GM18868 (cell line): Measurements from ENCODE around the gene EFHC1.
A peak's percentile ranks its signal among the peaks of the same experiment; 100 is the strongest.

ENCODE experiments used
- ATAC-seq: cut with Tn5 transposase; IDR thresholded peaks from one replicate; pipeline ENCODE4 v1.9.1; 2021; ENCODE audit warnings: mild to moderate bottlenecking, moderate library complexity; ENCODE audit not compliant: unreplicated experiment

The EFHC1 gene

DNA sequence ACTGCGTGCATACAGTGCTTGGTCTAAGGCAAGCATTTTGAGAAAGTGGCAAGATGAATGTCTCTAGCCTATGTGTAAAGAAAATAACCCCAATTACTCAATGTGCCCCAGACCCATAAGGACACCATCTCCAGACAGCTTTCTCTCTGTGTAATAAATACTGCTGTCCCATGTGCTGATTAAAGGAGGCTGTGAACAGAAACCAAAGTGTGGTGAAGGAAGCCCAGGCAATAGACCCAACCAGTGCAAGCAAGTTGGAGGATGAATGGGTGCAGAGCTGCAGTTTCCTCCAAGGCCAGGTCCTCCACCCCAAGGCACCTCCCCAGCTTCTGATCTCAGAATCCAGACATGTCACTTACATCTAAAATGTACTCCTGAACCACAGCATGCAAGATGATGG is 96.1 kb downstream of the EFHC1 start:
- ATAC-seq: no peak

- ATAC-seq: no peak
Measured at GRCh38 chr6:52516943-52517342, 96.8 kb downstream of the EFHC1 start.

GRCh38 chr6:52517502-52518278 is 97.5 kb downstream of the EFHC1 start:
- peak; percentile 99 for ATAC-seq

GRCh38 chr6:52518279-52518945 is 98.3 kb downstream of the EFHC1 start:
- ATAC-seq: no peak

DNA sequence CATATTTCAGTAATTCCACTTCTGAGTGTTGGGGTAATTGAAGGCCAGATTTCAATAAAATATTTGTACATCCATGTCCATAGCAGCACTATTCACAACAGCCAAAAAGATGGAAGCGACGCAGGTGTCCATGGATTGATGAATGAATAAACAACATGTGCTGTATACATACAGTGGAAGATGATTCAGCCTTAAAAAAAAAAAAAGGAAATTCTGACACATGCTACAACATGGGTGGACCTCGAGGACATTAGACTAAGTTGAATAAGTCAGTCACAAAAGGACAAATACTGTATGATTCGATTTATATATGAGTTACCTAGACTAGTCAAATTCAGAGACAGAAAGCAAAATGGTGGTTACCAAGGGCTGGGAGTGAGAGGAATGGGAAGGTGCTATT is 99.5 kb downstream of the EFHC1 start:
- ATAC-seq: no peak

DNA sequence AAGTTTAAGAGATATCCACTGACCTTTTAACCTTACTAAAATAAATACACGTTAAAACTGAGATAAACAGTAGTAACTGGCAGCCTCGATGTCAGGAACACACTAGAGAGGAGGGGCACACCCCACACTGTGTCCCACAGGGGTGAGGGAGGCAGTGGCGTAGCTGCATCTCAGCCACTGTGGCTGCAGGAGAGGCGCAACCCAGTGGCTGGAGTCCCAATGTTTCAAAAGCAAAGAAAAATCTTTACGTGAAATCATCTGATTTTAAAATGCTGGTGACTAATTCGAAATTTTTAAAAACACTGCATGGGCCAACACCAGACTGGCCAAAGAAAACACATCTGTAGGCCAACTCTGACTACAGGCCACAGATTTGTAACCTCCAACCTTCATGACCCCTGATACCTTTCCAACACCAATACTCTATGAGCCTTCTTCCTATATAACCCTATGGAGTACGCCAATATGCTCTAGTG is 102.0 kb downstream of the EFHC1 start:
- no peak for ATAC-seq

DNA sequence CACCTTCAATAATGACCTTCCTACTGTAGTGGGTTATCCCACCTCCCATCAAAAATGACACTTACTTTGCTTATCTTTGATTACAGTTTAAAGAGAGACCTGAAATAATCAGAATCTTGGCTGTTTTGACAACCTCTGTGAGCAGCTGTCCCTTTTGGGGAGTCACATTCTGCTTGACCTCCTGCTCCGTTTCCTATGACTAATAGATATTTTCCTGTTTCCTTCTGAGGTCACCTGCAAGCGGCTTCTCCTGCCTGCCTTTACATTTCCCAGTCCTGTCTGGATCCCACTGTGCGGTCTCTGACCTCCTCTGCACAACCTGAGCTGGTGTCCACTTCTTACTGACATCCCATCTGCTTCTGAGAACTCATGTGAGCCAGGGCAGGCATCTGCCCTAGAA is 102.5 kb downstream of the EFHC1 start:
- no peak for ATAC-seq

DNA sequence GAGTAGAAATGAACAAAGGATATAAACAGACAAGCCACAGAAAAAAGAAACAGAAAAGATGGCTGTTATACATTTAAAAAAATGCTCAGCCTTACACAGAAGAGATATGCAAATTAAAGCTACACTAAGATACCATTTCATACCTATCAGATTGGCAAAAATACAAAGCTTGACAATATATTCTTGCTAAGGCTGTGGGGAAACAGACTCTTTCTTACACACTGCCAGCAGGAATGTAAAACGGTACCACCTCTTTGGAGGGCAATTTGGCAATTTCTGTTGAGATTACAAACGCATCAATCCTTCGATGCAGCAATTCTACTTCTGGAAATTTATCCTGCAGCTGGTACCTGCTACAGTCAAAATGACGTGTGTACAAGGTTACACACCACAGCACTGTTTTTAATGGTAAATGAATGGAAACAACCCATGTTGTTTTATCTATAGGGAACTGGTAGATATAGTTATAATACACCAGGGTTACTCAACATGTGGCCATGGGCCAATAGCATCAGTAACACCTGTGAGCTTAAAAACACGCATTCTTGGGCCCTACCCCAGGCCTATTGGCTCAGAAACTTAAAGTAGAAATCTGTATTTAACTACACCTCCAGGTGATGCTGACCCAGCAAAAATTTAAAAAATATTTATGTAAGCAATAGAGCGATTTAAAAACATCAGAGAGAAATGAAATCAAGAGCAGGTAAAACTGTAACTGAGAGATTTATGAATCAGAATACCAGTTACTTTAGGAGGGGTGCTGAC is 103.4 kb downstream of the EFHC1 start:
- ATAC-seq: no peak

DNA sequence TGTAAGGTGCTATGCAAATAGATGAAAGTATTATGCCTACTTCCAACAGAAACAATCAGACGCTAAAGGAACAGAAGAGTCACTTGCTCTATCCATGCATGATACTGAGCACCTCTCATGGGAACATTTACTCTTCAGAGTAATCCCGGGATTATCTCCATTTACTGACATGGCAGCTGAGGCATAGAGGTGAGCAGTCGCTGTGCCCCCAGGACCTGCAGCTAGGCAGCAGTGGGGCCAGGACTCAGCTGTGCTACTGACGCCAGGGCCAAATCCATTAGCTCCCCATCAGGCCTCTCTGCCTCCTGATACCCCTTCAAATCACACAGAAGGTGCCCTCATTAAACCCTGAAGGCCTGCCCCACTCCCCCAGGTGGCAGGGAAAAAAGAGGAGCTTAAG is 104.8 kb downstream of the EFHC1 start:
- no peak for ATAC-seq

DNA sequence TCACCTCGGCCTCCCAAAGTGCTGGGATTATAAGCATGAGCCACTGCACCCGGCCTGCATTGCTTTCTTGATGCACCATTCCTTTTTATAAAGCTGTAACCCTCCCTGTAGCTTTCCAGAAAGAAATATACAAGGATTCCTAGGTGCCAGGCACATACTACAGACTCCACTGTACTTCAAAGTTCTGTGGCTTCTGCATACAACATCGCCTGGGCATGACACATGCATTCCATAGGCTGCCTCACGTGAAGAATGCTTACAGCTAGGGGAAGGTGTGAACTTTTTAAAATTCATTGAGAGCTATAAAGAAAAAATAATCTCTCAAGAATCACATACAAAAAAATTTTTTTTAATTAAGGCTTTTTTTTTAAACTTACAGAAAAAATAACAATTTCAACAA is 106.5 kb downstream of the EFHC1 start:
- ATAC-seq: no peak

DNA sequence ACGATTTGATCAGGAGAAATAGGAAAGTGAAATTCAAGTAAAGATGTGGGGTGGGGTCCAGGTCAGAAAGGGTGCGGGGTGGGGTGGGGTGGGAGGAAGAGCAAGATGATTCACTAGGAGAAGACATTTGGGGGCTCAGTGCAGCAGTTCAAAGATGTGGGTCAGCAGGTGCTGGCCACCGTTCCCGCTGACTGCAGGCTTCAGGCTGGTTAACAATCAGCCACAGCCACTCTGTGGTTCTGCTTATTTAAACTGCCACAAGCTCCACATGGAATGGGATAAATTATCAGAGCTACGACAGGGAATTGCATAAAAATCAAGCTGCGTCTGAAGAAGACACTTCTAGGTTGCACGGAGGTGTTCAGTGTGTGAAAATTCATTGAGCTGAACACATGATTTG is 107.3 kb downstream of the EFHC1 start:
- ATAC-seq: no peak

DNA sequence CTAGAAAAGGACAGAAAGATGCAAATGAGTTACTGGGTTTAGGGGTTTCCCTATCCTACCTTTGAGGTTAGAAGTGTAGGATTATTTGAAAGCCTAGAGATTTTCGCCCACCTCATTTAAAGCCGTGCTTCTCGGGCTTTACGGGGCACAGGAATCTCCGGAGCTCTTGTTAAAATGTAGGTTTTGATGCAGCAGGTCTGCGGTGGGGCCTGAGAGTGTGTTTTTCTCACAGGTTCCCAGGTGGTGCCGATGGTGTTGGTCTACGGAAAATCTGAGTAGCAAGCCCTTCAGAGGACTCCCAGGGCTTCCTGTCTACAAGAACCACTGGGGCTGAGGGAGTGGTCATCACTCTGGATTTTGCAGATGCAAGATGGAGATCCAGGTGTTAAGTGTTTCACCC is 109.2 kb downstream of the EFHC1 start:
- ATAC-seq: no peak

DNA sequence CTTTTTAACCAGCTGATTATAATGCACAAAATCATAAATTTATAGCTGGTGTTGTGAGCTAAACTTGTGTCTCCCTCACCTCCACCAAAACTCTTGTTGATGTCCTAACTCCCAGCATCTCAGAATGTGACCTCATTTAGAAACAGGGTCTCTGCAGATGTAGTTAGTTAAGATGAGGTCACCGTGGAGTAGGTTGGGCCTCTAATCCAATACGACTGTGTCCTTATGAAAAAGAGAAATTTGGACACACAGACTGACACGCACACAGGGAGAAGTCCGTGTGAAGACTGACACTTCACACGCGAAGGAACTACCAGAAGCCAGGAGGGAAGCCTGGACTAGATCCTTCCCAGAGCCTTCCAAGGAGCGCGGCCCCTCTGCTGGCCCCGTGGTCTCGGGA is 110.2 kb downstream of the EFHC1 start:
- no peak for ATAC-seq

- ATAC-seq: no peak
Measured at GRCh38 chr6:52531396-52531795, 111.3 kb downstream of the EFHC1 start.

DNA sequence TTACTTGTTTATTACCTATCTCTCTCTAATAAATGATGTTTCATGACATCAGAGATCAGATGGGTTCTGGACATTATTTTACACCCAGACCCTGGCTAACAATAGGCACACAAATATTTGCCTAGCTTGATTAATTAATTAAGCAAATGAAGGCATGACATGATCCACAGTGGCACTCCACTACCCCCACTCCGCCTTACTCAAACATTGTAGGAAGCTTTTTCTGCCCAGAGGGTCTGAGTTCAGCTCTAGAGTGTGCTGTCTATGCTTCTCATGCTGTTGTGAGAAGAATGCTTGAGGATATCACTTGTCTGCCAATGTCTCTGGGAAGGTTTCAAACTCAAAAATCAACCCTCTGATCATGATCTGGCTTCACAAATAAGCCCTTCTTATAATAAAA is 111.7 kb downstream of the EFHC1 start:
- ATAC-seq: no peak

- no peak for ATAC-seq
Measured at GRCh38 chr6:52532457-52532856, 112.3 kb downstream of the EFHC1 start.

GRCh38 chr6:52533491-52533890 is 113.3 kb downstream of the EFHC1 start:
- no peak for ATAC-seq

GRCh38 chr6:52534363-52534762 is 114.2 kb downstream of the EFHC1 start:
- ATAC-seq: no peak

DNA sequence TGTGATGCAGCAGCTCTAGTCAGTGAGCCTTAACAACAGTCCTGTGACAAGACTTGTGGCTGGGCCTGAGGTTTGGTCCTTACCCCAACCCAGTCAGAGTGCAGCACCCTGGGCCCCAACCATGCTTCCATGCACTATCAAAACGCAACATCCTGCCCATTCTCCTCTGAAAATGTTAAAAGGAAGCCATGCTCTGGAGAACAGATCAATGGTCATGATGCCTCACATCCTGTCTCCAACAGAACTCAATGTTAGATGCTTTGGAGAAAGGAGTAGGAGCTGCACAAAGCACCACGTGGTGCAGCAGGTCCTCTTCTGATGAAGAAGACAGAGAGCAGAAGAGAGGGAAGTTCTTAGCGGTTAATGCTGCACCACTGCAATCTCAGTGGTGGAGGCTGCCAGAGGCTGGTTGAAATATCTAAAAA is 114.8 kb downstream of the EFHC1 start:
- peak; percentile 30 for ATAC-seq

- ATAC-seq: no peak
Measured at GRCh38 chr6:52535711-52536423, 115.7 kb downstream of the EFHC1 start.

- peak; percentile 42 for ATAC-seq
Measured at GRCh38 chr6:52536424-52536916, 116.3 kb downstream of the EFHC1 start.
